ENCODE data around the gene MPPED2.

- TF ChIP-seq, protein P1, sequence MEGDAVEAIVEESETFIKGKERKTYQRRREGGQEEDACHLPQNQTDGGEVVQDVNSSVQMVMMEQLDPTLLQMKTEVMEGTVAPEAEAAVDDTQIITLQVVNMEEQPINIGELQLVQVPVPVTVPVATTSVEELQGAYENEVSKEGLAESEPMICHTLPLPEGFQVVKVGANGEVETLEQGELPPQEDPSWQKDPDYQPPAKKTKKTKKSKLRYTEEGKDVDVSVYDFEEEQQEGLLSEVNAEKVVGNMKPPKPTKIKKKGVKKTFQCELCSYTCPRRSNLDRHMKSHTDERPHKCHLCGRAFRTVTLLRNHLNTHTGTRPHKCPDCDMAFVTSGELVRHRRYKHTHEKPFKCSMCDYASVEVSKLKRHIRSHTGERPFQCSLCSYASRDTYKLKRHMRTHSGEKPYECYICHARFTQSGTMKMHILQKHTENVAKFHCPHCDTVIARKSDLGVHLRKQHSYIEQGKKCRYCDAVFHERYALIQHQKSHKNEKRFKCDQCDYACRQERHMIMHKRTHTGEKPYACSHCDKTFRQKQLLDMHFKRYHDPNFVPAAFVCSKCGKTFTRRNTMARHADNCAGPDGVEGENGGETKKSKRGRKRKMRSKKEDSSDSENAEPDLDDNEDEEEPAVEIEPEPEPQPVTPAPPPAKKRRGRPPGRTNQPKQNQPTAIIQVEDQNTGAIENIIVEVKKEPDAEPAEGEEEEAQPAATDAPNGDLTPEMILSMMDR (IDR thresholded peaks at IDR 0.05), result peak in 3 of 7 experiments; percentile 18 to 39 (median 26)
- no peak for TF ChIP-seq POLR2A (IDR thresholded peaks at IDR 0.05)
- no peak for TF ChIP-seq POLR2AphosphoS5 (IDR thresholded peaks at IDR 0.05)
These were observed at the start of gene MPPED2 for GRCh38 chr11:30586251-30587144.

Data from stomach (tissue), 4 donors.